Epidermal melanocyte (primary cell): ENCODE measurements around the gene FGD3.

Experiments used
- DNase-seq: peaks from one replicate; pipeline ENCODE4 v3.0.0; 2011; ENCODE audit warnings: low spot score; ENCODE audit not compliant: insufficient read length

Gene FGD3

GRCh38 chr9:93027750-93028149, 80.4 kb downstream of the FGD3 start:
- DNase-seq = no peak

- no peak for DNase-seq
These were observed 81.2 kb downstream of the FGD3 start for GRCh38 chr9:93028448-93029006.

GRCh38 chr9:93030642-93031628, 83.6 kb downstream of the FGD3 start:
- DNase-seq = no peak

GRCh38 chr9:93031629-93032430, 84.5 kb downstream of the FGD3 start:
- DNase-seq = no peak

- DNase-seq = no peak
These were observed 85.2 kb downstream of the FGD3 start for GRCh38 chr9:93032545-93032944.

- no peak for DNase-seq
These were observed 86.2 kb downstream of the FGD3 start for GRCh38 chr9:93033531-93033930.

GRCh38 chr9:93035106-93035660, 87.9 kb downstream of the FGD3 start:
- no peak for DNase-seq

GRCh38 chr9:93035821-93036351, 88.6 kb downstream of the FGD3 start:
- DNase-seq = no peak

GRCh38 chr9:93036887-93037475, 89.7 kb downstream of the FGD3 start:
- no peak for DNase-seq

- DNase-seq = no peak
These were observed 90.2 kb downstream of the FGD3 start for GRCh38 chr9:93037476-93037971.

GRCh38 chr9:93038918-93039317, 91.6 kb downstream of the FGD3 start:
- DNase-seq = no peak

- DNase-seq = no peak
These were observed 92.1 kb downstream of the FGD3 start for GRCh38 chr9:93039456-93039855.

- no peak for DNase-seq
These were observed 92.7 kb downstream of the FGD3 start for GRCh38 chr9:93039976-93040375.

- DNase-seq = no peak
These were observed 93.1 kb downstream of the FGD3 start for GRCh38 chr9:93040409-93040808.

GRCh38 chr9:93041108-93041802, 93.9 kb downstream of the FGD3 start:
- DNase-seq = no peak

- no peak for DNase-seq
These were observed 95.8 kb downstream of the FGD3 start for GRCh38 chr9:93043122-93043521.

GRCh38 chr9:93045521-93045920, 98.2 kb downstream of the FGD3 start:
- no peak for DNase-seq

- DNase-seq = no peak
These were observed 101.5 kb downstream of the FGD3 start for GRCh38 chr9:93048566-93049448.

GRCh38 chr9:93049491-93049890, 102.2 kb downstream of the FGD3 start:
- no peak for DNase-seq
